BE2C (cell line): ENCODE results near the gene ZDHHC22.

Experiments used
- DNase-seq: peaks from one replicate; pipeline ENCODE4 v3.0.0-alpha.2; 2020
- H3K27me3 ChIP-seq: fragments of 250-450 bp; sonication (Bioruptor Pico); 2 replicates; pipeline ENCODE4 v1.5.1; 2020; ENCODE audit warnings: mild to moderate bottlenecking
- H3K36me3 ChIP-seq: fragments of 250-450 bp; sonication (Bioruptor Pico); 2 replicates; pipeline ENCODE4 v1.5.1; 2020; ENCODE audit warnings: mild to moderate bottlenecking
- H3K4me1 ChIP-seq: fragments of 250-450 bp; sonication (Bioruptor Pico); 2 replicates; pipeline ENCODE4 v1.5.1; 2020
- H3K4me3 ChIP-seq: 2 replicates; pipeline ENCODE4 v1.5.1; 2011; ENCODE audit warnings: low read depth, low read length
- H3K9me3 ChIP-seq: fragments of 250-450 bp; sonication (Bioruptor Pico); 2 replicates; pipeline ENCODE4 v1.5.1; 2020
- CTCF ChIP-seq: IDR thresholded peaks from 2 replicates; pipeline ENCODE4 v1.5.1; 2012; ENCODE audit warnings: mild to moderate bottlenecking, low read depth, low read length

Gene ZDHHC22

DNA sequence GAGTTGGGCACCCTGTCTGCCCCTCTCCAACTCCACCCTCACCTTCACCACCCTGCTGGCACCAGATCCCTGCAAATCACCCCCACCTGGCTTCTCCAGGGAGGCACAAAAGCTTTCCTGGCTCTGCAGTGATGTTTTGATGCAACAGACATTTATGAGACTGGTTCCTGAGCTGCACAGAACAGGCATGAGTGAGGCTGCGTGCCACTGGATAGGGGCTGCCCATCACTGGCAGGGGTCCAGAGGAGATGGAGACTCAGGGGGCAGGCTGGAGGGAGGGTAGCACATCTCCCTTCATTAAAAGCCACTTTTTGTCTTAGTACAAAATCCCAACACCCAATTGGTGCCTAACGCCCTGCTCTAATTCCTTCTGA, 17.3 kb upstream of the ZDHHC22 start:
- H3K4me1 ChIP-seq = peaks cover 13% of the 10 kb centered on the region
- H3K36me3 ChIP-seq = no peaks in the 10 kb centered on the region
- no peaks in the 10 kb centered on the region for H3K9me3 ChIP-seq
- no peak for TF ChIP-seq CTCF
- H3K27me3 ChIP-seq = no peaks in the 10 kb centered on the region
- no peak overlapping the region for H3K4me3 ChIP-seq
- DNase-seq = peak; percentile 35

DNA sequence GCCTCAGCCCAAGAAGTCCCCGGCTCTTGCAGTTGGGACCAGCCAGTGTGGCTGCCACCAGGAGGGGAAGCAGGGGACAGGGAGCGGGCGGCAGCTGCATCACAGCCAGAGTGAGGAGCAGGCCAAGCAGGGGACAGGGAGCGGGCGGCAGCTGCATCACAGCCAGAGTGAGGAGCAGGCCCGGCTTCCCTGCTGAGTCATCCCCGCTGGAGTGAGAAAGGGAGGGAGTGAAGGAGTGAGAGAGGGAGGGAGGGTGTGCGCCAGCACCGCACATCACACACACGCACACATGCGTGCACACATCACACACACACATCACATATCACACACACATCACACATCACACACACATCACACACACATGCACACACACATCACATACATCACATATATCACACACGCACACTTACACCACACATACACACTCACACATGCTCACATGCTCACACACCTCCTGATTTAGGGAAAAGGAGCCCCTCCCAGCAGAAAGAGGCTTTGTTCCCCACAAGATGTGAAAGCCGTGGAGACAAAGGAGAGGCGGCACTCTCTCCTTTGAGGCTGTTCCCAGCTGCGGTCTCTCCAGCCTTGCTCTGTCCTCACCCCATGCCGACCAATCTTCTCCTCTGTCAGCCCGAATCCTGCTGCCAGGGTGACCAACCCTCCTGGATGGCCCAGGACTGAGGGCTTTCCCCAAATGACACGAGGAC, 16.7 kb upstream of the ZDHHC22 start:
- H3K9me3 ChIP-seq = no peaks in the 10 kb centered on the region
- H3K36me3 ChIP-seq = no peaks in the 10 kb centered on the region
- DNase-seq = peak; percentile 93
- no peak overlapping the region for H3K4me3 ChIP-seq
- H3K27me3 ChIP-seq = no peaks in the 10 kb centered on the region
- TF ChIP-seq CTCF = peak; percentile 21; the same call in 1 of the 2 replicates
- peaks cover 13% of the 10 kb centered on the region for H3K4me1 ChIP-seq

DNA sequence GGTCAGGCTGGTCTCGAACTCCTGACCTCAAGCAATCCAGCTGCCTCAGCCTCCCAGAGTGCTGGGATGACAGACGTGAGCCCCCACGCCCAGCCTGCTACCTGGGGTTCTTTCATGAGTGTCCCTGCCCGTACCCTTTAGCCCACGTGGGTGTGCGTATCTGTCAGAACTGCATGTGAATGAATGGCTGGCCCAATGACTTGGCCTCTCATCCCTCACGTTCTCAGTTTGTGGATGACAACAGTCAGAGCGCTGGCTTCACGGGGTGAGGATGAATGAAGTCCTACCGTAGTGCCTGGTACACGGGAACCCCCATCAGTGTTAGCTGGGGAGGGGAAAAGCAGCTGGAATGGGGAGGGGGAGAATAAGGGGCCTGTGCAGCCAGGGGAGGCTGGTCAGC, 16.1 kb upstream of the ZDHHC22 start:
- DNase-seq = no peak
- no peaks in the 10 kb centered on the region for H3K9me3 ChIP-seq
- H3K4me3 ChIP-seq = no peak overlapping the region
- TF ChIP-seq CTCF = no peak
- no peaks in the 10 kb centered on the region for H3K27me3 ChIP-seq
- H3K4me1 ChIP-seq = peaks cover 13% of the 10 kb centered on the region
- no peaks in the 10 kb centered on the region for H3K36me3 ChIP-seq

- H3K27me3 ChIP-seq = no peaks in the 10 kb centered on the region
- no peak for TF ChIP-seq CTCF
- H3K4me3 ChIP-seq = no peak overlapping the region
These were observed 13.5 kb upstream of the ZDHHC22 start for GRCh38 chr14:77155083-77155482.

GRCh38 chr14:77154421-77154820, 12.8 kb upstream of the ZDHHC22 start:
- no peak for DNase-seq
- no peak overlapping the region for H3K4me3 ChIP-seq
- H3K27me3 ChIP-seq = no peaks in the 10 kb centered on the region
- H3K9me3 ChIP-seq = no peaks in the 10 kb centered on the region
- no peaks in the 10 kb centered on the region for H3K36me3 ChIP-seq
- TF ChIP-seq CTCF = no peak
- H3K4me1 ChIP-seq = peaks cover 13% of the 10 kb centered on the region

More at GRCh38 chr14:77155083-77155482, 13.5 kb upstream of the ZDHHC22 start:
- H3K4me1 ChIP-seq = peaks cover 13% of the 10 kb centered on the region
- no peaks in the 10 kb centered on the region for H3K36me3 ChIP-seq
- no peaks in the 10 kb centered on the region for H3K9me3 ChIP-seq
- no peak for DNase-seq

GRCh38 chr14:77153802-77154201, 12.2 kb upstream of the ZDHHC22 start:
- no peak for TF ChIP-seq CTCF
- Histone ChIP-seq H3K9me3 (no peaks in the 10 kb centered on the region), H3K4me3 (no peak overlapping the region), H3K36me3 (no peaks in the 10 kb centered on the region), H3K27me3 (no peaks in the 10 kb centered on the region), H3K4me1 (peaks cover 10% of the 10 kb centered on the region)
- DNase-seq = no peak
